Prostate gland (tissue), 2 donors: ENCODE measurements around the gene RRAD. TPM values are rescaled to one million over a fixed set of nuclear protein-coding genes. Genes with fewer than 3 reads are reported as not detected.

Experiments
- DNase-seq: peaks from one replicate; pipeline ENCODE4 v3.0.0-alpha.2; 2019; ENCODE audit warnings: low spot score
- H3K27ac ChIP-seq, 2 donors: fragments of 200-600 bp; sonication (generic); 2 replicates each; pipeline ENCODE4 v1.5.1; 2017 to 2019
- H3K27me3 ChIP-seq: fragments of 200-600 bp; sonication (generic); replicated peaks from 2 replicates; pipeline ENCODE4 v1.5.1; 2019; ENCODE audit not compliant: insufficient read depth
- H3K36me3 ChIP-seq, 2 donors: fragments of 200-600 bp; sonication (generic); 1 replicate in 1 of 2; 2 replicates in 1 of 2; pipeline versions ENCODE4 v1.5.1 to v1.8.1; 2017 to 2019
- H3K4me1 ChIP-seq: fragments of 200-600 bp; sonication (generic); replicated peaks from 2 replicates; pipeline ENCODE4 v1.5.1; 2019
- H3K4me3 ChIP-seq, 2 donors: fragments of 200-600 bp; sonication (generic); 2 replicates each; pipeline ENCODE4 v1.5.1; 2017 to 2019
- H3K9me3 ChIP-seq: fragments of 200-600 bp; sonication (generic); 2 replicates; pipeline ENCODE4 v1.5.1; 2017
- CTCF ChIP-seq, 4 experiments: fragments of 200-600 bp in 2 of 4; fragments of 450-650 bp in 2 of 4; sonication (generic) in 2 of 4; IDR thresholded peaks; 1 replicate in 3 of 4; 2 replicates in 1 of 4; pipeline ENCODE4 v1.5.1; 2016 to 2019; ENCODE audit warnings: antibody characterized with exemption in 4 of 4, mild to moderate bottlenecking in 2 of 4, moderate library complexity in 2 of 4
- POLR2A ChIP-seq: fragments of 450-650 bp; IDR thresholded peaks from one replicate; pipeline ENCODE4 v1.6.1; 2016; ENCODE audit warnings: antibody characterized with exemption, mild to moderate bottlenecking
- POLR2AphosphoS5 ChIP-seq: sonication (generic); formaldehyde crosslinking; IDR thresholded peaks from one replicate; pipeline ENCODE4 v1.6.1; 2017; ENCODE audit warnings: antibody characterized with exemption
- WGBS: methylation state at CpG from one replicate; pipeline ENCODE4 v1.1.5; 2018; 5-methylcytosine and 5-hydroxymethylcytosine counted together
- intact Hi-C: fragments of 100-400 bp; cut with DNase I; formaldehyde crosslinking; loops from one replicate; pipeline ENCODE4 v1.14.2; 2022
- total RNA-seq, 2 donors: library from RNA; depleted of rRNA; stranded (reverse); fragments of >200 nt; gene quantifications; one replicate each; pipeline ENCODE4 v1.1.0, GENCODE V29; 2016

The RRAD gene
- total RNA-seq, 2 donors from 2014 or later = 17.0 to 37.0 TPM

GRCh38 chr16:66881964-66882508, 43.3 kb downstream of the RRAD start:
- H3K4me1 ChIP-seq = no peaks in the 10 kb centered on the region
- no peaks in the 10 kb centered on the region for H3K27me3 ChIP-seq
- WGBS = 91% methylated on average over 8 of the region's 8 CpGs
- no peak for DNase-seq
- no peak overlapping the region for H3K27ac ChIP-seq
- TF ChIP-seq CTCF (IDR thresholded peaks at IDR 0.05) (no peak), POLR2AphosphoS5 (no peak), POLR2A (no peak)
- H3K9me3 ChIP-seq = no peaks in the 10 kb centered on the region
- no peak overlapping the region for H3K4me3 ChIP-seq
- H3K36me3 ChIP-seq = peaks cover 0 to 5% of the 10 kb centered on the region in 2 donors
- intact Hi-C loops = no loop called here

GRCh38 chr16:66881560-66881959, 43.8 kb downstream of the RRAD start:
- 78% methylated on average over 2 of the region's 2 CpGs for WGBS
- Histone ChIP-seq H3K9me3 (no peaks in the 10 kb centered on the region), H3K27me3 (no peaks in the 10 kb centered on the region), H3K36me3 (peaks cover 0 to 5% of the 10 kb centered on the region in 2 donors), H3K27ac (no peak overlapping the region), H3K4me1 (no peaks in the 10 kb centered on the region), H3K4me3 (peak overlapping the region; percentile 79 to 80)
- intact Hi-C loops = no loop called here
- DNase-seq = no peak
- TF ChIP-seq POLR2A (no peak), CTCF (IDR thresholded peaks at IDR 0.05) (no peak), POLR2AphosphoS5 (no peak)

- Histone ChIP-seq H3K27me3 (no peaks in the 10 kb centered on the region), H3K4me1 (no peaks in the 10 kb centered on the region), H3K27ac (peak overlapping the region; percentile 53 to 57), H3K9me3 (no peaks in the 10 kb centered on the region), H3K4me3 (peak overlapping the region; percentile 79 to 80), H3K36me3 (peaks cover 0 to 5% of the 10 kb centered on the region in 2 donors)
- DNase-seq = no peak
- intact Hi-C loops = no loop called here
- WGBS = 2% methylated on average over 23 of the region's 23 CpGs
- no peak for TF ChIP-seq POLR2AphosphoS5
- no peak for TF ChIP-seq POLR2A
- no peak for TF ChIP-seq CTCF (IDR thresholded peaks at IDR 0.05)
Observed at GRCh38 chr16:66881014-66881417, 44.3 kb downstream of the RRAD start.

GRCh38 chr16:66880288-66881013, 44.9 kb downstream of the RRAD start, which contains the start of gene PDP2:
PDP2 (plus strand) TSS chr16:66880515; CDS start chr16:66884285, 3,770 bp downstream.
- Histone ChIP-seq H3K4me3 (peak within 1 kb of the TSS; percentile 79 to 80), H3K27ac (peak within 1 kb of the TSS; percentile 53 to 57), H3K4me1 (no peaks in the 10 kb centered on the region), H3K9me3 (no peaks in the 10 kb centered on the region), H3K36me3 (peaks cover 0 to 5% of the 10 kb centered on the region in 2 donors), H3K27me3 (no peaks in the 10 kb centered on the region)
- WGBS = under 1% methylated on average over 52 of the region's 58 CpGs
- intact Hi-C loops = no loop called here
- DNase-seq = peak; percentile 98
- TF ChIP-seq POLR2AphosphoS5 = peak; percentile 92
- peak in 1 of 4 experiments; percentile 17 for TF ChIP-seq CTCF (IDR thresholded peaks at IDR 0.05)
- peak; percentile 69 for TF ChIP-seq POLR2A
